ENCODE results near the gene TMEM145.

Gene TMEM145

DNA sequence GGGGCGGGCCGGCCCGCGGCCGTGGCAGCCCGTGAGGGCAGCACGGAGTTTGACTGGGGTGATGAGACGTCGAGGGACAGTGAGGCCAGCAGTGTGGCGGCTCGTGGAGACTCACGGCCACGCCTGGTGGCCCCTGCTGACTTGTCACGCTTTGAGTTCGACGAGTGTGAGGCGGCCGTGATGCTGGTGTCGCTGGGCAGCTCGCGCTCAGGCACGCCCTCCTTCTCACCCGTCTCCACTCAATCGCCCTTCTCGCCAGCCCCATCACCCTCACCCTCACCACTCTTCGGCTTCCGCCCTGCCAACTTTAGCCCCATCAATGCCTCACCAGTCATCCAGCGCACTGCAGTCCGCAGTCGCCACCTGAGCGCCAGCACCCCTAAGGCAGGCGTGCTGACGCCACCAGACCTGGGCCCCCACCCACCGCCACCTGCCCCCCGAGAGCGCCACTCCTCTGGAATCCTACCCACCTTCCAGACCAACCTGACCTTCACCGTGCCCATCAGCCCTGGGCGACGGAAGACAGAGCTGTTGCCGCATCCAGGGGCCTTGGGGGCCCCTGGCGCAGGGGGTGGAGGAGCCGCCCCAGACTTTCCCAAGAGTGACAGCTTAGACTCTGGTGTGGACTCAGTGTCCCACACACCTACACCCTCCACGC is 39.6 kb upstream of the TMEM145 start:
- no peak overlapping the region for H3K4me3 Mint-ChIP-seq
- H3K36me3 Mint-ChIP-seq (ENCODE audit: low read depth), result peaks cover 23% of the 10 kb centered on the region
- no peak overlapping the region for H3K27ac Mint-ChIP-seq
- H3K4me1 Mint-ChIP-seq (ENCODE audit: low read depth), result peaks cover 57% of the 10 kb centered on the region
- H3K27me3 Mint-ChIP-seq, result no peaks in the 10 kb centered on the region
- H3K9me3 Mint-ChIP-seq, result no peaks in the 10 kb centered on the region

DNA sequence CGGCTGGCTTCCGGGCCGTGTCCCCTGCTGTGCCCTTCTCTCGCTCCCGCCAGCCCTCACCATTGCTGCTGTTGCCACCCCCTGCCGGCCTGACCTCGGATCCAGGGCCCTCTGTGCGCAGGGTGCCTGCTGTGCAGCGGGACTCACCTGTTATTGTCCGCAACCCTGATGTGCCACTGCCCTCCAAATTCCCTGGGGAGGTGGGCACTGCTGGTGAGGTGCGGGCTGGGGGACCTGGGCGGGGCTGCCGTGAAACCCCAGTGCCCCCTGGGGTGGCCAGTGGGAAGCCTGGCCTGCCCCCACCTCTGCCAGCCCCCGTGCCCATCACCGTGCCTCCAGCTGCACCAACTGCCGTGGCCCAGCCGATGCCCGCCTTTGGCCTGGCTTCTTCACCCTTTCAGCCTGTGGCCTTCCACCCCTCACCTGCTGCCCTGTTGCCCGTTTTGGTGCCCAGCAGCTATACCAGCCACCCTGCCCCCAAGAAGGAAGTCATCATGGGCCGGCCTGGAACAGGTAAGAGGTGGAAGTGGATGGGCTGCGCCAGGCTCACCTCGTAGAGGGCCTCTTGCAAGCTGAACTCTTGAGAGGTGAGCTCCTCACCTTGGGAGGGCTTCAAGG is 38.9 kb upstream of the TMEM145 start:
- no peak overlapping the region for H3K4me3 Mint-ChIP-seq
- H3K4me1 Mint-ChIP-seq (ENCODE audit: low read depth), result peaks cover 63% of the 10 kb centered on the region
- no peak overlapping the region for H3K27ac Mint-ChIP-seq

DNA sequence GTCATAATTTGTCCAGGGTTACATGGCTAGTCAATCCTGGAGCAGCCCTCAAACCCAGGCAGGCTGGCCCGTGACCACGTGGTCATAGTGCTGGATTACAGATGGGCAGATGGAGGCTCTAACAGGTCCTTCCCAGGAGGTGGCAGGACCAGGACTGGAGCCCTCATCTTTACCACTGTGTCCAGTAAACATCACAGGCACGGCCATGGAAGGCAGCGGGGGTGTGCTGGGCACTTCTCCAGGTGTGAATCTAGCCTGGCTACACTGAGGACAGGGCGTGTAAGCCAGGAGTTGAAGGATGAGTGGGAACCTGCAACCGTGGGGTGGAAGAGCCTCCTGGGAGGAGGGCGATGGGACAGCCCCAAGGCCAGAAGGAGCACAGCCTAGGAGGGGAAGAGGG is 38.0 kb upstream of the TMEM145 start:
- Mint-ChIP-seq H3K9me3 (no peaks in the 10 kb centered on the region), H3K27ac (no peak overlapping the region), H3K27me3 (no peaks in the 10 kb centered on the region), H3K36me3 (ENCODE audit: low read depth) (peaks cover 23% of the 10 kb centered on the region), H3K4me1 (ENCODE audit: low read depth) (peaks cover 61% of the 10 kb centered on the region), H3K4me3 (no peak overlapping the region)

More for the DNA sequence above, 38.9 kb upstream of the TMEM145 start:
- Mint-ChIP-seq H3K36me3 (ENCODE audit: low read depth) (peaks cover 23% of the 10 kb centered on the region), H3K9me3 (no peaks in the 10 kb centered on the region), H3K27me3 (no peaks in the 10 kb centered on the region)

DNA sequence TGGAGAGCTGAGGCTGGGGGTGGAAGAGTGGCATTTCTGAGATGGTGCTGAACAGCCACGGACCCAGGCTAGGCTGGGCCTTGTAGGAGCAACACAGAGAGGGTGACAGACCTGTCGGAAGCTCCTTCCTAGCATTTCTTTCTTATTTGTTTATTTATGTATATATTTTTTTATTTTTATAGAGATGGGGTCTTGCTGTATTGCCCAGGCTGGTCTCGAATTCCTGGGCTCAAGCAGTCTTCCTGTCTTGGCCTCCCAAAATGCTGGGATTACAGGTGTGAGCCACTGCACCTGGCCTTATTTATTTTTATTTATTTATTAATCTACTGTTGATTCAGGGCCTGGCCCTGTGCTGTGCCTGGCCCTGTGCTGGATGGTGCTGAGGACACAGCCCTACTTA is 37.6 kb upstream of the TMEM145 start:
- Mint-ChIP-seq H3K4me3 (no peak overlapping the region), H3K9me3 (no peaks in the 10 kb centered on the region), H3K4me1 (ENCODE audit: low read depth) (peaks cover 57% of the 10 kb centered on the region), H3K27ac (no peak overlapping the region), H3K27me3 (no peaks in the 10 kb centered on the region), H3K36me3 (ENCODE audit: low read depth) (peaks cover 23% of the 10 kb centered on the region)

DNA sequence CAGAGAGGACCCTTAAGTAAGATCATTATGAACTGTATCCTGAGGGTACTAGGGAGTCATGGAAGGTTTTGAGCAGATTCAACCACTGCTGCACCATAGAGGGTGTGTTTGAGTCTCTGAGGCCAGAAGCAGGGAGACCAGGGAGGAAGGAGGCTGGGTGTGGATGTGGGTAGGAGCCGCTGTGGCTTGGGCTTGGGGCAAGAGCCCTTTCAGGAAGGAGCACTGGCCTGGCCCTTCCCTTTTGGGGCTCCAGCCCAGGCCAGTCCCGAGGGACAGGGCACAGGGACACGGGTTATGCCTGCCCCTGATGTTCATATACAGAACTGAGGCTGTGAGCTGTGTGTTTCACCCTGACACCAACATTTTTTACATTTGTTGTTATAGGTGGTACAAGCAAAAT is 36.8 kb upstream of the TMEM145 start:
- H3K36me3 Mint-ChIP-seq (ENCODE audit: low read depth), result peaks cover 23% of the 10 kb centered on the region
- peaks cover 49% of the 10 kb centered on the region for H3K4me1 Mint-ChIP-seq (ENCODE audit: low read depth)
- no peak overlapping the region for H3K4me3 Mint-ChIP-seq
- H3K27me3 Mint-ChIP-seq, result no peaks in the 10 kb centered on the region
- H3K27ac Mint-ChIP-seq, result no peak overlapping the region
- no peaks in the 10 kb centered on the region for H3K9me3 Mint-ChIP-seq

DNA sequence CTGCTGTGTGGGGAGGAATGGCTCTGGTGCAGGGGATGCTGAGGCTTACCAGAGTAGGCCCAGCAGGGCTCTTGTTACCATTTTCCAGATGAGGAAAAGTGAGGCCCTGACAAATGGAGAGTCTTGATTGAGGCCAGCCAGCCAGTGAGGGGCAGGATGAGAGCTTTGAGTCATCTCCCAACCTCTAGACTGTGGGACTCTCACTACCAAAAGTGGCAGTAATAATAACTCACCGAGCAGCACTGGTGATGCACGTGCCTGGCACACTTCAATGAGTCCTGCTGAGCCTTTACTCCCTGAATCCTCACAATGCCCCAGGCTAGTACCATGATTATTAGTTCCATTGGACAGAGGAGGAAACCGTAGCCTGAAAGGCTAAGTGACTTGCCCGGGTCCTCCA is 36.3 kb upstream of the TMEM145 start:
- Mint-ChIP-seq H3K4me3 (peak overlapping the region; percentile 28), H3K27ac (peak overlapping the region; percentile 31), H3K4me1 (ENCODE audit: low read depth) (peaks cover 45% of the 10 kb centered on the region), H3K27me3 (no peaks in the 10 kb centered on the region), H3K36me3 (ENCODE audit: low read depth) (peaks cover 18% of the 10 kb centered on the region), H3K9me3 (no peaks in the 10 kb centered on the region)

DNA sequence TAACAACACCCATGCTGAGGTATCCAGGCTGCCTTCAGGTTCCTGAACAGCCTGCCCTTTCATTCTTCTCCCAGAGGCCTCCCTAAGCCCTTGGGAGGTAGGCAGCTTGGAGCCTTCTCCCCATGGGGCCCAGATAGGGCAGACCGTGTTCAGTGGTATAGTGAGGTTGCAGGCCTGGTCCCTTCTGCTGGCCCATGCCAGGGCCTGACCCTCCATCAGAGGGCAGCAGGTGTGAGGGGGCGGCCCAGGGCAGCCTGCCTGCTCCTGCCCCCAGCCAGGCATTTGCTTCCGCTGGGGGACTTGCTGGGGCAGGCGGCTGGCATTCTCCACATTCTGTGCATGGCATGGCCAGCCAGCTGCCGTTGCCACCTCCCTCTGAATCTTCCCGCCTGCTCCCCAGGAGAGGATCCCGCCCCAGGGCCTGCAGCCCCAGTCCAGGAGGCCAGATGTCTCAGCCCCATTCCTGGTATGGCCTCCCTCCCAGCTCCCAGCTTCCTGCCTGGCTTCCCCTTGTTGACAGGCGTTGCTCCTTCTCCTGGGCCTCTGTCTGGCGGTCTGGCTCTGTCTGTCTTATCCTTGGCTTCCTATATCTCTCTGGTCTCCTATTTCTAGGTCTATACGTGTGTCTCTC is 35.2 kb upstream of the TMEM145 start:
- Mint-ChIP-seq H3K4me3 (peak overlapping the region; percentile 21), H3K27me3 (no peaks in the 10 kb centered on the region), H3K4me1 (ENCODE audit: low read depth) (peaks cover 45% of the 10 kb centered on the region), H3K9me3 (no peaks in the 10 kb centered on the region), H3K36me3 (ENCODE audit: low read depth) (peaks cover 18% of the 10 kb centered on the region), H3K27ac (peak overlapping the region; percentile 21)

DNA sequence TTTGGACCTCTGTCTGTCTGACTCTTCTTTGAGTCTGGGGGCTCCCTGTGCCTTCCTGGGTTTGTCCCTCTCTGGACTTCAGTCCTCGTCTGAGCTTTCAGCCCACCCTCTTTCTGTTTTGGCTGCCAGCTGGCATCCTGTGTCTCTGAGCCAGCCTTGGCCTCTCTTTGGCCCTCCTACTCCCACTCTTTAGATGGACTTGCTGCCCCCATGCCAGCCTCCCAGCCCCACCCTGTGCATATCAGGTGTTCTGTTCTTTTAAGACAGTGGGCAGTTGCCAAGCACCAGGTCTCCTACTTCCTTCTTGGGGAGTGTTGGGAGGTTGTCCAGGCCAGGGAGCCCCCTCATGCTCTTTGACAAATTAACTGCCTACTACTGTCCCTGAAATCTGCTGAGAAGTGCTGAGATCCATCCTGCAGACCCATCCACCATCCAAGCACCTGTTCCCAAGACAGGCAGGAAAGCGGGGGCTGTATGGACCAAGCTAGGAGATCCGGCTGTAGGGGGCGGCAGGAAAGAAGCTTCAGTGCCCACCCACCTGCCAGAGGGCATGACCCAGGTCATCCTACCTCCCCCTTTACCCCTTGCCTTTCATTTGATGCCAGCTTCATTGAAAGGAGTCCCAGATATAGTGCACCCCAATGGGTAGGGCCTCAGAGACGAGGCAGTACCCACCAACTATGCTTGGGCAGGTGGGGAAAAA is 34.5 kb upstream of the TMEM145 start:
- Mint-ChIP-seq H3K4me1 (ENCODE audit: low read depth) (peaks cover 45% of the 10 kb centered on the region), H3K4me3 (peak overlapping the region; percentile 95), H3K36me3 (ENCODE audit: low read depth) (peaks cover 15% of the 10 kb centered on the region), H3K9me3 (no peaks in the 10 kb centered on the region), H3K27ac (peak overlapping the region; percentile 99), H3K27me3 (no peaks in the 10 kb centered on the region)

DNA sequence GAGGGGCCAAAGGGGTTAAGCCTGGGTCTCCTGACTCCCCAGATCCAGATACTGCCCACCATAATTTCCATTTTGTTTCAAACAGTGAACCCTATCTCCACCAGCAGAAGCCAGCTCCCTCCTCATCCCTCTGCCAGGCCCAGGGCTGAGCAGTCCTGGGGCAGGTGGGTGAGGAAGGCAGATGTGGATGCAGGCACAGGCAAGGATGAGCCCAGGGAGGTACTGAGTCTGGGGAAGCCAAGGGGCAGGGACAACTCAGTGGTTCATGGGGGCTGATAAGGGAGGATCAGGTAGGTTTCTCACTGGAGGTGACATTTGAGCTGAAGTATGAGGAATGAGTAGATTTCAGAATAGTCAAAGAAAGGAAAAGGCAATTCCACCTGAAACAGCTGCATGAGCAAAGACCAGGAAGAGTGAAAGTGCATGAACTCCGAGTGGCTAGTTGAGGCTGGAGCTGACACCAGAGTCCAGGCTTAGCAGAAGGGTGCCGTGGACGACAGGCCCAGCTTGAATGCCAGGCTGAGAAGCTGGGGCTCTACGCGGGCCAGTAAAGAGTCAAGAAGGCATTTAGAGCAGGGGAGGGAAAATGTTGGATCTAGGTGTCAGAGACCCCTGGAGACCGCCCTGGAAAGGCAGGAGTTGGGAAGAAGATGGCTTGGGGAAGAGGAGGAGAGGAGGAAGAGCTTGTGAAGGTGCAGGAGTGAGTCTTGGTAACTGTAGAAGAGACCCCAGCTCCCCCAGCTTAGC is 33.8 kb upstream of the TMEM145 start:
- no peaks in the 10 kb centered on the region for H3K9me3 Mint-ChIP-seq
- H3K27ac Mint-ChIP-seq, result peak overlapping the region; percentile 99
- H3K4me1 Mint-ChIP-seq (ENCODE audit: low read depth), result peaks cover 45% of the 10 kb centered on the region
- H3K27me3 Mint-ChIP-seq, result no peaks in the 10 kb centered on the region
- peak overlapping the region; percentile 95 for H3K4me3 Mint-ChIP-seq
- H3K36me3 Mint-ChIP-seq (ENCODE audit: low read depth), result peaks cover 13% of the 10 kb centered on the region

DNA sequence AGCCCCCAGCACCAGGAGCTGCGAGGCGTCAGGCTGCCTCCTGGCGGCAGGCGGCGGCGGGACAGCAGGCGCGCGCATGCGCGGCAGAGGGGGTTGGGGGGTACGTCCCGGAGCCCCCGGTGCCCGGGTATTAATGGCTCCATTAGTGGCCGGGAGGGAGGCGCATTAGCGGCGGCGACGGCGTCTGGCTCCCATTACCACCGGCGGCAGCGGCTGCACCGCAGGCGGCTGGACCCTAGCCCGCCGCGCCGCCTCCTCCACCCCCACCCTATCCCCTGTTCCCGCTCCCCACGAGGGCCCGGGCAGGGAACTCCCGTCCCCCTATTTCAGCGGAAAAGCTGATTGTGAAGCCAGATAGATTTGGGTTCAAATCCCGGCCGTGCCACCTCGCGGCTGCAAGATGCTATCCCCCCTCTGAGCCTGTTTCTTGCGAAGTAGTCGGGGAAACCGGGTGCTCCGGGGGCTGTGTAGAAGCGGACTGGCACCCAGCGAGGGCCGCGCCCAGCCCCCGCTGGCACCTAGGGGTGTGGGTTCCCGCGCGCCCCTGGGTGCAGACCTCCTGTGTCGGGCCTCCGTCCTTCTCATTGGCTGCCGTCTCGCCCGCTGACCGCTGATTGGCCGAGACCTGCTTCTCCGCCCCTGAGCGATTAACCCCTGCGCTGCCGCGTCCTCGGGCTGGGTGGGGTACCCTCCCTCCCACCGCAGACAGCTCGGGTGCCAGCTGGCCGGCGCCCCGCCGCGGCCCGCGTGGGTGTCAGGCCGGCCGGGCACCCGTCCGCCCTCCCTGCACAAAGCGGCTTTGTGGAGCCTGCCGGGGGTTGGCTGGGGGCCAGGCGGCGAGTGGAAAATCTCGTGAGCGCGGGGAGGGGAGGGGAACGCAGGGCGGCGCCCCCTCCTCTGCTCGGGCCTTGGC is 33.0 kb upstream of the TMEM145 start:
- peak overlapping the region; percentile 95 for H3K4me3 Mint-ChIP-seq
- peaks cover 43% of the 10 kb centered on the region for H3K4me1 Mint-ChIP-seq (ENCODE audit: low read depth)
- no peaks in the 10 kb centered on the region for H3K9me3 Mint-ChIP-seq

DNA sequence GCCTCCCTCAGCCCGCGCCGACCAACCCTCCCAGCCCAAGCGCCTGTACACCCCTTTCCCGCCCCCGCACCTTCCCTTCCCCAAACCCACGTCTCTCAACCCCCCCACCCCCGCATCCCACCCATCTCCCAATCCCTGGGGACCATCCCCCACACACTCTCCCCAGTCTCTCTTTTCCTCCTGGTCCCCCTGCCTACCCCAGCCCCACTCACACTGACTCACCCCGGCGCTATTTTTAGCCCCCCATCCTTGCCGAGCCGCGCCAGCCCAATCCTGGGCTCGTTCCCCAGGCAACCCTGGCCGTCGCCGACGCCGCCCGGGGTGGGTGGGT is 32.3 kb upstream of the TMEM145 start:
- peaks cover 5% of the 10 kb centered on the region for H3K36me3 Mint-ChIP-seq (ENCODE audit: low read depth)
- H3K27ac Mint-ChIP-seq, result no peak overlapping the region
- H3K4me1 Mint-ChIP-seq (ENCODE audit: low read depth), result peaks cover 46% of the 10 kb centered on the region
- no peaks in the 10 kb centered on the region for H3K27me3 Mint-ChIP-seq
- H3K9me3 Mint-ChIP-seq, result no peaks in the 10 kb centered on the region
- peak overlapping the region; percentile 60 for H3K4me3 Mint-ChIP-seq

More for the DNA sequence above, 33.0 kb upstream of the TMEM145 start:
- H3K27ac Mint-ChIP-seq, result peak overlapping the region; percentile 99
- H3K27me3 Mint-ChIP-seq, result no peaks in the 10 kb centered on the region
- peaks cover 5% of the 10 kb centered on the region for H3K36me3 Mint-ChIP-seq (ENCODE audit: low read depth)

DNA sequence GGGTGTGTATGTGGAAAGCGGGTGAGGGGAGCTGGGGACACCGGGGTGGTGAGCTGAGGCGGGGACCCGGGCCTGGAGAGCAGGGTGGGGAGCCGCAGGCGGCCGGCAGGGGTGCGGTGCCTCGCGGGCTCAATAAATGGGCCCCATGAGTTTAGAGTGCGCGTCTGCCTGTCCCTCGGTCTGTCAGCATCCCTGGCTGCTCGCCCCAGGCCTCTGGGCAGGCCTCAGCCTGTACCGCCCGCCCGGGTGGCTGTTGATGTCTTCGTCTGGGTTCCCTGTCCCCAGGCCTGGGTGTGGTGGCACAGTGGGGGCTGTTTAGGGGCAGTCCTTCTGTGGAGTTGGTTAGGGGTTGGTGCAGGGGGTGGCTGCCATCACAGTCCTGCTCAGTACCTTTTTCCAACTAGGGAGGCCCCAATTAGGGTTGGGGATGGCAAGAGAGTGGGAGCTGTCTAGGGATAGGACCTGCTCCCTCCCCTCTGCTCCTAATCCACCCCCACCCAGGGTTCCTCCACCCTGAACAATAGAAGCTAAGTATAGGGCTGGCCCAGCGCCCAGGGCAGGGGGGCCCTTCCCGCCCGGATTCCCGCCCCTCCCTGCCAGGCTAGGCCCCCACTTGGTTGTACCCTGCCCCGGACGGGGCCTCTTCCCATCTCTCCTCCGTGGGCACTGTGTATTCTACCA is 31.8 kb upstream of the TMEM145 start:
- peak overlapping the region; percentile 77 for H3K27ac Mint-ChIP-seq

More for the DNA sequence above, 31.8 kb upstream of the TMEM145 start:
- H3K4me1 Mint-ChIP-seq (ENCODE audit: low read depth), result peaks cover 46% of the 10 kb centered on the region
- peak overlapping the region; percentile 63 for H3K4me3 Mint-ChIP-seq
- H3K27me3 Mint-ChIP-seq, result no peaks in the 10 kb centered on the region
- H3K36me3 Mint-ChIP-seq (ENCODE audit: low read depth), result peaks cover under 1% of the 10 kb centered on the region
- H3K9me3 Mint-ChIP-seq, result no peaks in the 10 kb centered on the region

All from stimulated activated naive CD8-positive, alpha-beta T cell treated with anti-CD3 and anti-CD28 coated beads, Interleukin-15, Interleukin-2, amounts not matched to agents 100 ng/mL and 50 ng/mL, for 24 hours (primary cell).